C4-2B (cell line): ENCODE data around the gene TMPRSS9.

Experiments used
- ZFX ChIP-seq: fragments of 450-650 bp; IDR thresholded peaks from 2 replicates; pipeline ENCODE4 v1.6.1; 2017
- TF ChIP-seq, protein P1 (sequence below): fragments of 450-650 bp; conservative IDR thresholded peaks from 2 replicates; pipeline ENCODE4 v1.5.1; 2017; ENCODE audit warnings: mild to moderate bottlenecking

- TF ChIP-seq, protein P1, sequence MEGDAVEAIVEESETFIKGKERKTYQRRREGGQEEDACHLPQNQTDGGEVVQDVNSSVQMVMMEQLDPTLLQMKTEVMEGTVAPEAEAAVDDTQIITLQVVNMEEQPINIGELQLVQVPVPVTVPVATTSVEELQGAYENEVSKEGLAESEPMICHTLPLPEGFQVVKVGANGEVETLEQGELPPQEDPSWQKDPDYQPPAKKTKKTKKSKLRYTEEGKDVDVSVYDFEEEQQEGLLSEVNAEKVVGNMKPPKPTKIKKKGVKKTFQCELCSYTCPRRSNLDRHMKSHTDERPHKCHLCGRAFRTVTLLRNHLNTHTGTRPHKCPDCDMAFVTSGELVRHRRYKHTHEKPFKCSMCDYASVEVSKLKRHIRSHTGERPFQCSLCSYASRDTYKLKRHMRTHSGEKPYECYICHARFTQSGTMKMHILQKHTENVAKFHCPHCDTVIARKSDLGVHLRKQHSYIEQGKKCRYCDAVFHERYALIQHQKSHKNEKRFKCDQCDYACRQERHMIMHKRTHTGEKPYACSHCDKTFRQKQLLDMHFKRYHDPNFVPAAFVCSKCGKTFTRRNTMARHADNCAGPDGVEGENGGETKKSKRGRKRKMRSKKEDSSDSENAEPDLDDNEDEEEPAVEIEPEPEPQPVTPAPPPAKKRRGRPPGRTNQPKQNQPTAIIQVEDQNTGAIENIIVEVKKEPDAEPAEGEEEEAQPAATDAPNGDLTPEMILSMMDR = no peak
- TF ChIP-seq ZFX = no peak
Measured at GRCh38 chr19:2415973-2416319, 55.9 kb downstream of the TMPRSS9 start.
